H1 (cell line): ENCODE results near the gene WDR77. TPM values are rescaled to one million over a fixed set of nuclear protein-coding genes. Genes with fewer than 3 reads are reported as not detected.

Experiments
- CTCF ChIA-PET: fragments of 300-600 bp; sonication (Branson Sonifier 250); formaldehyde crosslinking; loops from one replicate; lab custom pipeline; 2021; ENCODE audit not compliant: partially characterized antibody; lab: Charles Lee
- POLR2A ChIA-PET: fragments of 300-600 bp; sonication (Branson Sonifier 250); formaldehyde crosslinking; loops from one replicate; lab custom pipeline; 2021; ENCODE audit warnings: inconsistent platforms; ENCODE audit not compliant: partially characterized antibody; lab: Charles Lee
- DNase-seq, 2 experiments: peaks; one replicate each; pipeline versions ENCODE4 v3.0.0 to v3.0.0-alpha.2; 2010 to 2022; ENCODE audit warnings: low spot score in 2 of 2, low read depth in 1 of 2, mixed read lengths in 1 of 2
- FAIRE-seq: peaks from 2 replicates; lab custom pipeline; 2011; peaks lifted over from hg19 to GRCh38; lab: Jason Lieb, UNC
- H2AFZ ChIP-seq: 2 replicates; pipeline ENCODE4 v1.8.1; 2012; ENCODE audit warnings: low read length, inconsistent platforms
- H2AK5ac ChIP-seq: 2 replicates; pipeline ENCODE4 v1.6.1; 2013; ENCODE audit warnings: low read depth, low read length
- H2BK120ac ChIP-seq: replicated peaks from 2 replicates; pipeline ENCODE3; 2013; ENCODE audit warnings: low read depth, low read length, inconsistent platforms
- H2BK12ac ChIP-seq: 2 replicates; pipeline ENCODE4 v1.6.1; 2013; ENCODE audit warnings: low read depth, low read length
- H2BK15ac ChIP-seq: 2 replicates; pipeline ENCODE4 v1.6.1; 2013; ENCODE audit warnings: low read length
- H2BK20ac ChIP-seq: 2 replicates; pipeline ENCODE4 v1.6.1; 2013; ENCODE audit warnings: low read length
- H2BK5ac ChIP-seq: 2 replicates; pipeline ENCODE4 v1.6.1; 2013; ENCODE audit warnings: low read depth, low read length
- H3K14ac ChIP-seq: 2 replicates; pipeline ENCODE4 v1.6.1; 2013; ENCODE audit warnings: inconsistent platforms; ENCODE audit not compliant: insufficient read length
- H3K18ac ChIP-seq: 2 replicates; pipeline ENCODE4 v1.6.1; 2013; ENCODE audit warnings: low read length; ENCODE audit errors: extremely low read depth
- H3K23ac ChIP-seq: 2 replicates; pipeline ENCODE4 v1.6.1; 2013; ENCODE audit warnings: inconsistent platforms; ENCODE audit not compliant: insufficient read length
- H3K23me2 ChIP-seq: 2 replicates; pipeline ENCODE4 v1.6.1; 2013; ENCODE audit warnings: low read depth, low read length
- H3K27ac ChIP-seq: 2 replicates; pipeline ENCODE4 v1.6.1; 2011; ENCODE audit warnings: low read depth, low read length, inconsistent platforms
- H3K27me3 ChIP-seq, 4 experiments: replicated peaks in 1 of 4; 1 replicate in 1 of 4; 2 replicates in 3 of 4; pipeline versions ENCODE4 v1.6.1 to v1.8.1; 2011 to 2013; ENCODE audit warnings: low read length in 3 of 4, mild to moderate bottlenecking in 3 of 4, inconsistent platforms in 2 of 4, mixed read lengths in 2 of 4, moderate library complexity in 1 of 4; ENCODE audit not compliant: control insufficient read depth in 3 of 4, insufficient read depth in 3 of 4; ENCODE audit errors: extremely low read depth in 1 of 4
- H3K36me3 ChIP-seq, 4 experiments: 2 replicates each; pipeline versions ENCODE4 v1.6.1 to v1.8.1; 2011 to 2013; ENCODE audit warnings: mild to moderate bottlenecking in 4 of 4, low read length in 3 of 4, moderate library complexity in 2 of 4, control low read depth in 1 of 4, inconsistent platforms in 1 of 4; ENCODE audit not compliant: insufficient read depth in 4 of 4, control insufficient read depth in 2 of 4
- H3K4ac ChIP-seq: replicated peaks from 2 replicates; pipeline ENCODE3; 2013; ENCODE audit warnings: low read length, low read depth, mixed read lengths, inconsistent platforms; ENCODE audit not compliant: insufficient read length
- H3K4me1 ChIP-seq, 4 experiments: replicated peaks in 1 of 4; 1 replicate in 1 of 4; 2 replicates in 3 of 4; pipeline versions ENCODE4 v1.6.1 to v1.8.1; 2011 to 2013; ENCODE audit warnings: low read length in 3 of 4, inconsistent platforms in 2 of 4, mixed read lengths in 1 of 4; ENCODE audit not compliant: insufficient read depth in 4 of 4, control insufficient read depth in 3 of 4
- H3K4me2 ChIP-seq, 2 experiments: 2 replicates each; pipeline versions ENCODE4 v1.6.1 to v1.8.1; 2011 to 2013; ENCODE audit warnings: low read depth in 2 of 2, low read length in 2 of 2, control low read depth in 1 of 2, inconsistent platforms in 1 of 2, mild to moderate bottlenecking in 1 of 2; ENCODE audit not compliant: insufficient read depth in 1 of 2
- H3K4me3 ChIP-seq, 4 experiments: fragments of 200-600, 300-600 bp in 1 of 4; sonication (generic), shearing (Covaris generic), sonication (Bioruptor Twin) in 1 of 4; 2 replicates each; pipeline versions ENCODE4 v1.5.1 to v1.8.1; 2011 to 2016; ENCODE audit warnings: low read length in 4 of 4, low read depth in 3 of 4, control low read depth in 2 of 4, inconsistent platforms in 2 of 4, mild to moderate bottlenecking in 2 of 4, mixed read lengths in 1 of 4, moderate library complexity in 1 of 4; ENCODE audit not compliant: insufficient read depth in 2 of 4; ENCODE audit errors: extremely low read depth in 1 of 4
- H3K56ac ChIP-seq: replicated peaks from 2 replicates; pipeline ENCODE3; 2013; ENCODE audit warnings: low read depth, mild to moderate bottlenecking, mixed read lengths, low read length, inconsistent platforms; ENCODE audit not compliant: insufficient read length
- H3K79me1 ChIP-seq: 2 replicates; pipeline ENCODE4 v1.6.1; 2013; ENCODE audit warnings: low read depth, low read length, control low read depth
- H3K79me2 ChIP-seq, 2 experiments: 2 replicates each; pipeline versions ENCODE4 v1.6.1 to v1.8.1; 2012 to 2013; ENCODE audit warnings: low read length in 2 of 2, mild to moderate bottlenecking in 2 of 2, inconsistent platforms in 1 of 2; ENCODE audit not compliant: insufficient read depth in 2 of 2, control insufficient read depth in 1 of 2
- H3K9ac ChIP-seq, 4 experiments: replicated peaks in 1 of 4; 1 replicate in 1 of 4; 2 replicates in 3 of 4; pipeline versions ENCODE4 v1.6.1 to v1.8.1; 2011 to 2013; ENCODE audit warnings: low read depth in 3 of 4, low read length in 3 of 4, control low read depth in 2 of 4, mild to moderate bottlenecking in 2 of 4, moderate library complexity in 2 of 4, inconsistent platforms in 1 of 4; ENCODE audit errors: extremely low read depth in 1 of 4
- H3K9me3 ChIP-seq, 2 experiments: 2 replicates each; pipeline versions ENCODE4 v1.6.1 to v1.8.1; 2012 to 2013; ENCODE audit warnings: mild to moderate bottlenecking in 2 of 2, moderate library complexity in 2 of 2, control low read depth in 1 of 2, inconsistent platforms in 1 of 2, low read depth in 1 of 2, low read length in 1 of 2, mixed read lengths in 1 of 2; ENCODE audit not compliant: insufficient read depth in 2 of 2
- H4K20me1 ChIP-seq, 2 experiments: replicated peaks in 1 of 2; 2 replicates each; pipeline versions ENCODE3 to v1.8.1; 2011 to 2013; ENCODE audit warnings: inconsistent platforms in 2 of 2, low read length in 2 of 2, mild to moderate bottlenecking in 1 of 2; ENCODE audit not compliant: insufficient read depth in 2 of 2, control insufficient read depth in 1 of 2
- H4K5ac ChIP-seq: 2 replicates; pipeline ENCODE4 v1.6.1; 2013; ENCODE audit warnings: low read length, low read depth, mixed read lengths, inconsistent platforms; ENCODE audit not compliant: insufficient read length
- H4K8ac ChIP-seq: 2 replicates; pipeline ENCODE4 v1.8.0; 2013; ENCODE audit warnings: mild to moderate bottlenecking, moderate library complexity, low read length, inconsistent platforms; ENCODE audit not compliant: insufficient read depth; ENCODE audit errors: extremely low read depth
- H4K91ac ChIP-seq: replicated peaks from 2 replicates; pipeline ENCODE3; 2013; ENCODE audit warnings: low read length, mixed read lengths, inconsistent platforms; ENCODE audit not compliant: insufficient read length
- CBX5 ChIP-seq: fragments of 300-800, 300-1000 bp; sonication (generic); IDR thresholded peaks from 2 replicates; pipeline ENCODE4 v1.7.1; 2016; ENCODE audit warnings: antibody characterized with exemption, low read length, low read depth
- CBX8 ChIP-seq: fragments of 300-800, 300-1000 bp; sonication (generic); IDR thresholded peaks from 2 replicates; pipeline ENCODE4 v1.7.1; 2016; ENCODE audit warnings: low read depth, low read length, borderline replicate concordance
- CHD2 ChIP-seq: IDR thresholded peaks from 2 replicates; pipeline ENCODE4 v1.6.1; 2012; ENCODE audit warnings: low read length, improper control_type of control experiment
- HDAC2 ChIP-seq, 2 experiments: fragments of 300-600 bp in 1 of 2; sonication (generic) in 1 of 2; IDR thresholded peaks; 2 replicates each; pipeline ENCODE4 v1.6.1; 2011 to 2012; ENCODE audit warnings: low read depth in 2 of 2, low read length in 2 of 2, mild to moderate bottlenecking in 2 of 2, moderate library complexity in 2 of 2, borderline replicate concordance in 1 of 2, inconsistent platforms in 1 of 2
- JUN ChIP-seq: IDR thresholded peaks from 2 replicates; pipeline ENCODE4 v1.6.1; 2011; ENCODE audit warnings: low read depth, mild to moderate bottlenecking, improper control_type of control experiment, low read length
- JUND ChIP-seq: IDR thresholded peaks from 2 replicates; pipeline ENCODE4 v1.6.1; 2011; ENCODE audit warnings: mild to moderate bottlenecking, improper control_type of control experiment, low read length
- KDM4A ChIP-seq: IDR thresholded peaks from one replicate; pipeline ENCODE4 v1.7.1; 2012; ENCODE audit warnings: low read depth, mild to moderate bottlenecking, moderate library complexity, low read length, inconsistent platforms; ENCODE audit not compliant: severe bottlenecking
- POLR2A ChIP-seq, 2 experiments: IDR thresholded peaks; 1 replicate in 1 of 2; 2 replicates in 1 of 2; pipeline ENCODE4 v1.6.1; 2011; ENCODE audit warnings: low read depth in 2 of 2, low read length in 2 of 2, mild to moderate bottlenecking in 2 of 2; ENCODE audit errors: control extremely low read depth in 1 of 2
- SAP30 ChIP-seq: fragments of 300-600 bp; sonication (generic); IDR thresholded peaks from 2 replicates; pipeline ENCODE4 v1.7.1; 2012; ENCODE audit warnings: low read length, moderate library complexity, mild to moderate bottlenecking, inconsistent platforms; ENCODE audit not compliant: insufficient read depth, insufficient replicate concordance
- SIX5 ChIP-seq: IDR thresholded peaks from 2 replicates; pipeline ENCODE4 v1.6.1; 2011; ENCODE audit warnings: mild to moderate bottlenecking, low read depth, low read length
- TAF1 ChIP-seq: IDR thresholded peaks from 2 replicates; pipeline ENCODE4 v1.6.1; 2011; ENCODE audit warnings: mild to moderate bottlenecking, low read depth, low read length
- USF2 ChIP-seq: IDR thresholded peaks from 2 replicates; pipeline ENCODE4 v1.6.1; 2011; ENCODE audit warnings: low read length, improper control_type of control experiment
- WGBS, 2 experiments: shearing (Covaris generic) in 1 of 2; methylation state at CpG; one replicate each; pipeline versions ENCODE4 v1.1.6 to v1.1.7; 2013 to 2015; ENCODE audit warnings: low lambda C conversion rate in 2 of 2, mixed read lengths in 2 of 2, inconsistent platforms in 1 of 2, low coverage in 1 of 2, missing lambda C conversion rate in 1 of 2; ENCODE audit not compliant: insufficient replicate concordance in 2 of 2, insufficient coverage in 1 of 2, insufficient read length in 1 of 2; ENCODE audit errors: extremely low coverage in 1 of 2, missing lambda C conversion rate in 1 of 2; 5-methylcytosine and 5-hydroxymethylcytosine counted together
- polyA plus RNA-seq, 7 experiments: library from polyadenylated mRNA; depleted of rRNA in 3 of 7; stranded (reverse) in 5 of 7; unstranded in 2 of 7; fragments of >200 nt in 5 of 7; fragments of 200-250 nt in 2 of 7; gene quantifications; 1 replicate in 5 of 7; 2 replicates in 1 of 7; 4 replicates in 1 of 7; pipeline versions ENCODE4 v1.2.1 to v1.2.3, GENCODE V29; 2011 to 2013; ENCODE audit warnings: missing spikeins in 2 of 7, mixed read lengths in 2 of 7
- total RNA-seq: library from RNA; stranded (reverse); fragmentation: NEBNext Ultra II Directional; extraction: Animal tissue kit (Norgen Biotek cat#: 25700); gene quantifications from 2 replicates; pipeline ENCODE4 v1.2.1, GENCODE V29; 2021

The WDR77 gene
- total and polyA plus RNA-seq, 2 of the 8 experiments (the other 6 are each of a cell fraction or from before 2014, with no cell fraction given) = 66.0 to 156 TPM

GRCh38 chr1:111454859-111455641 lies 6.0 kb upstream of the WDR77 start:
- no peak overlapping the region for H3K27ac ChIP-seq
- TF ChIP-seq POLR2A (IDR thresholded peaks at IDR 0.05; ENCODE audit: control extremely low read depth in 1 of 2, low read depth in 2 of 2, low read length in 2 of 2) = no peak
- TF ChIP-seq USF2 = no peak
- no peak for TF ChIP-seq KDM4A
- TF ChIP-seq TAF1 = no peak
- no peak for TF ChIP-seq SIX5
- no peak for TF ChIP-seq SAP30
- no peak for TF ChIP-seq CBX8
- TF ChIP-seq CBX5 = no peak
- no peak for TF ChIP-seq JUN
- no peak for TF ChIP-seq JUND
- no peak for TF ChIP-seq HDAC2 (IDR thresholded peaks at IDR 0.05; ENCODE audit: borderline replicate concordance in 1 of 2, low read depth in 2 of 2, low read length in 2 of 2)
- TF ChIP-seq CHD2 = no peak

More at GRCh38 chr1:111454859-111455641, 6.0 kb upstream of the WDR77 start:
- Histone ChIP-seq H3K27me3 (no peaks in the 10 kb centered on the region), H3K4me1 (peaks cover 0 to 2% (median 1%) of the 10 kb centered on the region in 4 experiments; a peak in 3 of 7 replicates), H4K20me1 (peaks cover 0 to 6% of the 10 kb centered on the region in 2 experiments), H2AFZ (no peak overlapping the region), H3K4ac (no peak overlapping the region), H3K79me2 (peaks cover 0 to 29% of the 10 kb centered on the region in 2 experiments; a peak in 3 of 4 replicates), H4K8ac (no peak overlapping the region), H3K23ac (no peak overlapping the region), H2BK120ac (no peak overlapping the region), H3K18ac (no peak overlapping the region), H4K91ac (no peak overlapping the region), H3K56ac (no peak overlapping the region), H3K9ac (no peak overlapping the region), H3K4me2 (no peak overlapping the region), H4K5ac (no peak overlapping the region), H3K4me3 (no peak overlapping the region), H2BK5ac (no peak overlapping the region), H2BK20ac (no peak overlapping the region), H2AK5ac (no peak overlapping the region), H3K14ac (no peak overlapping the region), H3K23me2 (peaks cover under 1% of the 10 kb centered on the region; the same call in 1 of the 2 replicates), H2BK15ac (no peak overlapping the region), H3K79me1 (no peaks in the 10 kb centered on the region), H2BK12ac (no peak overlapping the region), H3K9me3 (no peaks in the 10 kb centered on the region), H3K36me3 (peaks cover 9 to 56% (median 36%) of the 10 kb centered on the region in 4 experiments; a peak in 7 of 8 replicates)
- ChIA-PET CTCF (no interaction called here), POLR2A (no interaction called here)
- 91% methylated on average over 5 of the region's 5 CpGs; no CpG with 5 or more reads in 1 of the 2 experiments for WGBS, 2 experiments
- no peak for DNase-seq
- FAIRE-seq = no peak
